AG09319 (cell line): ENCODE results near the gene CCR6.

Experiments used
- DNase-seq: peaks from one replicate; pipeline ENCODE4 v3.0.0-alpha.2; 2010; ENCODE audit warnings: low read depth; ENCODE audit errors: extremely low read depth
- CTCF ChIP-seq: IDR thresholded peaks from 2 replicates; pipeline ENCODE4 v1.5.1; 2011; ENCODE audit warnings: low read depth, mild to moderate bottlenecking, inconsistent platforms, low read length, moderate library complexity

The CCR6 gene

DNA sequence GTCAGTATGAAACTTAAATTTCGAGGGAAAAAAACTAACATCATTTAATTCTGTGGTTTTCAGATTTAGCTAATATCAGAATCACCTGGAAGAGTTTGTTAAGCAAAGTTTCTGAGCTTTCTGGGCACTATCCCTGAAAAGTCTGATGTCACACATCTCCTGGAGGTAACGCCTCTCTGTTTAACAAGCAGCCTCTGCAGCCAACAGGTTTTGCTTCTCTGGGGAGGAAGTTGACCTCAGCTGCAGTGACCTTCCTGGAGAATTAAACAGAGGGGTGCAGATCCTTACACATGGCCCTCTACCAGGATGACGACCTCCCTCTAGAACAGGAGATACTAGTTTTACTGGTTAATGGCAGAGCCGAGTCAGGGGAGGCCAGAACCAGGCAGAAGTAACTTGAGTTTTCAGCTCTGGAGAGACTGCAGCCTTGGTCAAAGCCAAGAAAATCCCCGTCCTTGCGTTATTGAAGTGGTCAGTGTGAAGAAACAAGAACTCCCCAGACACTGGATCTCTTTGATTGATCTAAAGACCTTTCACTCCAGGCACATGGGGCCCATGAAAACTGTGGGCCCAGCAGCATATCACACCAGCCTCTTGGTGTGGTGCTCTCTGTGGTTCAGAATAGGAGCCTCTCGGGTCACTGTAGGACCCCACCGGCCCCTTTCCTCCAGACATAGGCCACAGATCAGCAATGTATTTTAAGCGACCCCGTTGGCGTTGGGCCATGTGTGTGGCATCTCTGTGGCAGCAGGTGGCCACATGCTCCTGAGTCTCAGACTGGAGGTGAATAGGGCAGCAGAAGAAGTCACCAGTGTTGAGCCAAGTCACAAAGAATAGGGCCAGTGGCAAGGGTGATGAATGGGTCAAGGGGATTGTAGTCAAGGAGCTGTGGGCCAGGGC is 33.4 kb upstream of the CCR6 start:
- TF ChIP-seq CTCF: no peak
- DNase-seq: no peak

- TF ChIP-seq CTCF: no peak
- no peak for DNase-seq
Observed at GRCh38 chr6:167090171-167090570, 32.7 kb upstream of the CCR6 start.

GRCh38 chr6:167091026-167091804 is 31.7 kb upstream of the CCR6 start:
- TF ChIP-seq CTCF: no peak
- no peak for DNase-seq

GRCh38 chr6:167091805-167092107 is 31.1 kb upstream of the CCR6 start:
- no peak for DNase-seq
- TF ChIP-seq CTCF: no peak

GRCh38 chr6:167092672-167093339 is 30.1 kb upstream of the CCR6 start:
- no peak for DNase-seq
- no peak for TF ChIP-seq CTCF

DNA sequence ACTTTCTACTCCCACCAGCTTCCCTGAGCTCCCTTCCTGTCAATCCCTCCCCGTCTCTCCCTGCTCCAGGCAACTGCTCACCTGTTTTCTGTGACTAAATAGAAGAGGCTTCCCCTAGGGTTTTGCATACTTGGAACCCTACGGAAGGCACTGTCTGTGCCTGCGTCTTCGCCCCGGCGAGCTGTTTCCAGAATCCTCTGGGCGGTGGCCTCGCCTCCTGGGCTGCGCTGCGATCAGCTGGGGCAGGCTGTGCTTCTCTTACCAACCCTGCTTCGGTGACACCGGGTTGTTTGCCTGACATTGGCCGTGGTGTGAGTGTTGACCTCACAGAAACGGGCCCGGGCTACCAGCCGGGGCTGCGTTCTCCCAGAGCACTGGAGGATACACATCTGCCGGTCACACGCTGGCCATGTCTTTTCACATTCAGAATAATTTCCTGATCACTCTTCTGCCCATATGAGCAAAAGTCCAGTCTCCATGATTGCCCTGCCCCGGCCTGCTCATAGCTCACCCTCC is 29.4 kb upstream of the CCR6 start:
- DNase-seq: no peak
- no peak for TF ChIP-seq CTCF

GRCh38 chr6:167093922-167094432 is 28.9 kb upstream of the CCR6 start:
- DNase-seq: no peak
- TF ChIP-seq CTCF: no peak
